SK-N-SH (cell line): Measurements from ENCODE around the gene TMPRSS11A. TPM values are rescaled to one million over a fixed set of nuclear protein-coding genes. Genes with fewer than 3 reads are reported as not detected.

Experiments used
- CTCF ChIA-PET: fragments of 300-600, 350-600 bp; formaldehyde crosslinking; extraction: SDS; loops from one replicate; lab custom pipeline; 2021; lab: Yijun Ruan, JAX
- POLR2A ChIA-PET: fragments of 350-600 bp; sonication (Branson Sonifier 250); formaldehyde crosslinking; extraction: SDS; loops from one replicate; lab custom pipeline; 2020; ENCODE audit warnings: antibody characterized with exemption, inconsistent platforms; lab: Yijun Ruan, JAX
- DNase-seq: peaks from one replicate; pipeline ENCODE4 v3.0.0; 2012
- H2AFZ ChIP-seq: fragments of 200-600 bp; sonication (generic); 2 replicates; pipeline ENCODE4 v1.8.1; 2016; ENCODE audit warnings: antibody characterized with exemption, mild to moderate bottlenecking, low read depth
- H3F3A ChIP-seq: fragments of 200-600 bp; sonication (generic); replicated peaks from 2 replicates; pipeline ENCODE3; 2016; ENCODE audit warnings: antibody characterized with exemption, mild to moderate bottlenecking; ENCODE audit not compliant: insufficient read depth
- H3K27ac ChIP-seq, 2 experiments: fragments of 200-500 bp in 1 of 2; fragments of 200-600 bp in 1 of 2; sonication (Bioruptor generic) in 1 of 2; sonication (generic), shearing (Covaris generic) in 1 of 2; 2 replicates each; pipeline versions ENCODE4 v1.5.1 to v1.6.1; 2014 to 2016; ENCODE audit warnings: low read depth in 2 of 2, inconsistent platforms in 1 of 2, low read length in 1 of 2, mild to moderate bottlenecking in 1 of 2, mixed read lengths in 1 of 2
- H3K27me3 ChIP-seq: fragments of 200-600 bp; sonication (generic), shearing (Covaris generic); 2 replicates; pipeline ENCODE4 v1.6.1; 2016; ENCODE audit warnings: mixed run types; ENCODE audit not compliant: insufficient read depth
- H3K36me3 ChIP-seq, 2 experiments: fragments of 200-500 bp in 1 of 2; fragments of 200-600 bp in 1 of 2; sonication (Bioruptor generic) in 1 of 2; sonication (generic) in 1 of 2; replicated peaks in 1 of 2; 2 replicates each; pipeline versions ENCODE3 to v1.5.1; 2014 to 2016; ENCODE audit warnings: low read length in 1 of 2, mild to moderate bottlenecking in 1 of 2; ENCODE audit not compliant: insufficient read depth in 2 of 2, control insufficient read depth in 1 of 2
- H3K4me1 ChIP-seq, 2 experiments: fragments of 200-500 bp in 1 of 2; fragments of 200-600 bp in 1 of 2; sonication (Bioruptor generic) in 1 of 2; sonication (generic), shearing (Covaris generic) in 1 of 2; 2 replicates each; pipeline versions ENCODE4 v1.5.1 to v1.6.1; 2014 to 2016; ENCODE audit warnings: low read depth in 1 of 2, low read length in 1 of 2, mixed run types in 1 of 2; ENCODE audit not compliant: insufficient read depth in 2 of 2, control insufficient read depth in 1 of 2
- H3K4me2 ChIP-seq: fragments of 200-600 bp; sonication (generic), shearing (Covaris generic); 2 replicates; pipeline ENCODE4 v1.6.1; 2017; ENCODE audit warnings: mixed run types
- H3K4me3 ChIP-seq, 2 experiments: fragments of 200-500 bp in 1 of 2; fragments of 200-600 bp in 1 of 2; sonication (Bioruptor generic) in 1 of 2; sonication (generic), shearing (Covaris generic) in 1 of 2; 2 replicates each; pipeline versions ENCODE4 v1.5.1 to v1.8.1; 2014 to 2016; ENCODE audit warnings: low read depth in 2 of 2, inconsistent platforms in 1 of 2, low read length in 1 of 2, mild to moderate bottlenecking in 1 of 2, mixed read lengths in 1 of 2, moderate library complexity in 1 of 2
- H3K79me2 ChIP-seq: fragments of 200-600 bp; sonication (generic); 2 replicates; pipeline ENCODE4 v1.8.1; 2017; ENCODE audit warnings: mild to moderate bottlenecking; ENCODE audit not compliant: insufficient read depth
- H3K9ac ChIP-seq: fragments of 200-600 bp; sonication (generic); 2 replicates; pipeline ENCODE4 v1.6.1; 2017; ENCODE audit warnings: mixed run types
- H3K9me2 ChIP-seq: fragments of 200-600 bp; sonication (generic); 2 replicates; pipeline ENCODE4 v1.6.1; 2017; ENCODE audit warnings: mixed run types
- H3K9me3 ChIP-seq: fragments of 200-600 bp; sonication (generic); 2 replicates; pipeline ENCODE4 v1.6.1; 2017; ENCODE audit warnings: mixed run types, mild to moderate bottlenecking, moderate library complexity
- H4K20me1 ChIP-seq: fragments of 200-600 bp; sonication (generic); 2 replicates; pipeline ENCODE4 v1.6.1; 2017; ENCODE audit warnings: mild to moderate bottlenecking, mixed run types; ENCODE audit not compliant: insufficient read depth
- CHD2 ChIP-seq: fragments of 150-350 bp; IDR thresholded peaks from 2 replicates; pipeline ENCODE4 v1.6.1; 2018; ENCODE audit warnings: low read length; ENCODE audit not compliant: partially characterized antibody
- EP300 ChIP-seq, 2 experiments: IDR thresholded peaks; 2 replicates each; pipeline versions ENCODE4 v1.4.0 to v1.6.1; 2012; ENCODE audit warnings: borderline replicate concordance in 1 of 2, low read depth in 1 of 2, low read length in 1 of 2
- EZH2phosphoT487 ChIP-seq: fragments of 200-600 bp; sonication (generic); IDR thresholded peaks from 2 replicates; pipeline ENCODE4 v1.6.1; 2017; ENCODE audit warnings: low read depth, mixed run types, mild to moderate bottlenecking, antibody characterized with exemption, moderate library complexity, borderline replicate concordance
- FOSL2 ChIP-seq: IDR thresholded peaks from 2 replicates; pipeline ENCODE4 v1.4.0; 2012; ENCODE audit warnings: low read depth, mild to moderate bottlenecking, moderate library complexity, borderline replicate concordance
- FOXJ3 ChIP-seq: sonication (generic); formaldehyde crosslinking; IDR thresholded peaks from 2 replicates; pipeline ENCODE4 v1.5.1; 2020; ENCODE audit warnings: mild to moderate bottlenecking, missing genetic modification reagents
- GABPA ChIP-seq: IDR thresholded peaks from 2 replicates; pipeline ENCODE4 v1.4.0; 2012; ENCODE audit warnings: low read depth, mild to moderate bottlenecking
- GATA2 ChIP-seq: sonication (generic); formaldehyde crosslinking; IDR thresholded peaks from 2 replicates; pipeline ENCODE4 v1.5.0; 2020; ENCODE audit warnings: mild to moderate bottlenecking, missing genetic modification reagents
- JUND ChIP-seq: IDR thresholded peaks from 2 replicates; pipeline ENCODE4 v1.4.0; 2012
- MAX ChIP-seq: IDR thresholded peaks from 2 replicates; pipeline ENCODE4 v1.4.0; 2012; ENCODE audit warnings: low read depth
- MEF2A ChIP-seq: IDR thresholded peaks from 2 replicates; pipeline ENCODE4 v1.4.0; 2012; ENCODE audit warnings: low read depth, borderline replicate concordance
- RCOR1 ChIP-seq: fragments of 150-350 bp; IDR thresholded peaks from 2 replicates; pipeline ENCODE4 v1.6.1; 2017; ENCODE audit warnings: antibody characterized with exemption, low read length
- REST ChIP-seq: IDR thresholded peaks from 2 replicates; pipeline ENCODE4 v1.6.1; 2012; ENCODE audit warnings: mild to moderate bottlenecking, low read depth, low read length, moderate library complexity
- RXRA ChIP-seq: IDR thresholded peaks from 2 replicates; pipeline ENCODE4 v1.4.0; 2012; ENCODE audit warnings: low read depth, mild to moderate bottlenecking, borderline replicate concordance
- TAF1 ChIP-seq: IDR thresholded peaks from 2 replicates; pipeline ENCODE4 v1.6.1; 2012; ENCODE audit warnings: low read depth, mild to moderate bottlenecking, low read length, moderate library complexity, borderline replicate concordance
- TEAD4 ChIP-seq: IDR thresholded peaks from 2 replicates; pipeline ENCODE4 v1.4.0; 2012; ENCODE audit warnings: mild to moderate bottlenecking, borderline replicate concordance; ENCODE audit not compliant: insufficient read depth
- USF1 ChIP-seq: IDR thresholded peaks from 2 replicates; pipeline ENCODE4 v1.4.0; 2012; ENCODE audit warnings: low read depth, borderline replicate concordance
- USF2 ChIP-seq: fragments of 150-350 bp; IDR thresholded peaks from 2 replicates; pipeline ENCODE4 v1.6.1; 2017; ENCODE audit warnings: antibody characterized with exemption, low read length, low read depth, borderline replicate concordance
- YY1 ChIP-seq: IDR thresholded peaks from 2 replicates; pipeline ENCODE4 v1.4.0; 2012; ENCODE audit warnings: low read depth, mild to moderate bottlenecking
- ZBTB33 ChIP-seq: IDR thresholded peaks from 2 replicates; pipeline ENCODE4 v1.4.0; 2012; ENCODE audit warnings: low read depth, borderline replicate concordance
- WGBS: methylation state at CpG from one replicate; pipeline ENCODE4 v1.1.6; 2017; ENCODE audit warnings: low lambda C conversion rate; 5-methylcytosine and 5-hydroxymethylcytosine counted together
- polyA plus RNA-seq, 3 experiments: library from polyadenylated mRNA; depleted of rRNA; stranded (reverse); fragments of >200 nt; gene quantifications; 2 replicates each; pipeline ENCODE4 v1.2.3, GENCODE V29; 2012

The TMPRSS11A gene
- polyA plus RNA-seq, 1 of the 3 experiments (the other 2 are of a cell fraction) = not detected

GRCh38 chr4:67880866-67881610 lies 82.3 kb downstream of the TMPRSS11A start:
- Histone ChIP-seq H3K27me3 (no peaks in the 10 kb centered on the region), H3K4me1 (no peaks in the 10 kb centered on the region; a peak in 2 of 4 replicates), H3K9ac (no peak overlapping the region), H3F3A (peaks cover 11% of the 10 kb centered on the region), H3K4me3 (no peak overlapping the region)
- TF ChIP-seq MEF2A (no peak), JUND (no peak), ZBTB33 (no peak), YY1 (no peak), USF1 (no peak), FOSL2 (no peak), RXRA (no peak), FOXJ3 (CRISPR knock-in tag) (no peak), MAX (no peak), CHD2 (no peak), REST (no peak), EZH2phosphoT487 (no peak), RCOR1 (no peak), TEAD4 (no peak), GATA2 (CRISPR knock-in tag) (no peak), TAF1 (no peak), USF2 (no peak), GABPA (no peak), EP300 (IDR thresholded peaks at IDR 0.05; ENCODE audit: borderline replicate concordance in 1 of 2, low read depth in 1 of 2, low read length in 1 of 2) (no peak)
- TF ChIP-seq, all 33 proteins: peak for 0
- no peaks in the 10 kb centered on the region for H4K20me1 ChIP-seq
- no peak overlapping the region for H3K4me2 ChIP-seq
- ChIA-PET POLR2A (no interaction called here), CTCF (no interaction called here)
- H2AFZ ChIP-seq = no peak overlapping the region
- no peaks in the 10 kb centered on the region for H3K79me2 ChIP-seq
- 78% methylated on average over 1 of the region's 1 CpG for WGBS
- no peaks in the 10 kb centered on the region; the same call in 1 of the 2 replicates for H3K9me2 ChIP-seq
- no peaks in the 10 kb centered on the region for H3K9me3 ChIP-seq
- H3K36me3 ChIP-seq = no peaks in the 10 kb centered on the region
- no peak overlapping the region for H3K27ac ChIP-seq
- no peak for DNase-seq
